Epithelial cell of proximal tubule (primary cell): ENCODE data around the gene ZYX. TPM values are rescaled to one million over a fixed set of nuclear protein-coding genes. Genes with fewer than 3 reads are reported as not detected.

Experiments used
- DNase-seq: peaks from one replicate; pipeline ENCODE4 v3.0.0-alpha.2; 2011; ENCODE audit warnings: low read depth
- H3K4me3 ChIP-seq: 2 replicates; pipeline ENCODE4 v1.5.1; 2011; ENCODE audit warnings: low read depth, mild to moderate bottlenecking, low read length
- CTCF ChIP-seq: conservative IDR thresholded peaks from 2 replicates; pipeline ENCODE4 v1.5.1; 2012; ENCODE audit warnings: low read depth, mild to moderate bottlenecking, low read length
- total RNA-seq: library from RNA; depleted of rRNA; stranded (reverse); fragments of >200 nt; gene quantifications from 2 replicates; pipeline ENCODE4 v1.2.3, GENCODE V29; 2015

ZYX gene
- total RNA-seq, 1 donor from 2014 or later = 117 TPM

DNA sequence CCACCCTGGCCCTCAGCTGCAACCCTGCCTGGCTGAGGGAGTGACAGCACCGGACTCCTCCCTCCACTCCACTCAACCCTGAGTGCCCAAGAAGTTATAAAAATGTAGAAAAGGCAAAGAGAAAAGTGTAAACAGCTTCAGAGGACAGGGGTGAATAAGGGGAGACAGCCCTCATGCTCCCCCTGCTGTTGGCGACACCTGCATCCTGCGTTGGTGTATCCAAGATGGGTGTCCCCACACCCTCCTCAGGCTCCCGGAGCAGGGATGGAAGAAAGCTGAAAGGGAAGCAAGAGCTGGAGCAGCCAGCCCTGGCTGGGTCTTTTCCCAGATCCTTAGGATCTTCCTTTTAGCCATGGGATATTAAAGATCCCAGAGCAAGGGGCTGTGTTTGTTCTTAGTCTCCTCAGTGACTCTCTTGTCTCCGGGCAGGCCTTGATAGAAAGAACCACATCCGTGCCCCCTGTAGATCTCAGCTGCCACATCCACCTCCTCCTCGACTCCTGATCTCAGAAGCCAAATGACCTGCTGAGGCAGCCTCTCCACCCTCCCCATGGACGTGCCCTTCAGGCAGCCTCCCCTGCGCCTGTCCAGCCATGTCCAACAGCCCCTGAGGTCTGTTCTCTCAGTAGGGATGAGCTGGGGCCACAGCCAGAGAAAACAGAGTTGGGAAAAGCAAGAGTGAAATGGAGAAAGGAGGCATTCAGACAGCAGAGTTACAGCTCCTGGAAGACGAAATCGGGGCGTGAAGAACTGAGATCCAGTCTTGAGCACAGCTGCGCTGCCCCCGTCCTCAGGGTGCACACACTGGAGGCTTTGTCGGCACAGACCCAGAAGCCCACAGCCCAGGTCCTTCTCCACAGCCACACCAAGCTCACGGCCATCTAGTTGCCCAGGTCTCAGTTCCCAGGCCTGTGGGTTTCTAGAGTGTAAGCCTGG lies 25.4 kb upstream of the ZYX start:
- no peak for DNase-seq
- H3K4me3 ChIP-seq = no peak overlapping the region
- no peak for TF ChIP-seq CTCF

DNA sequence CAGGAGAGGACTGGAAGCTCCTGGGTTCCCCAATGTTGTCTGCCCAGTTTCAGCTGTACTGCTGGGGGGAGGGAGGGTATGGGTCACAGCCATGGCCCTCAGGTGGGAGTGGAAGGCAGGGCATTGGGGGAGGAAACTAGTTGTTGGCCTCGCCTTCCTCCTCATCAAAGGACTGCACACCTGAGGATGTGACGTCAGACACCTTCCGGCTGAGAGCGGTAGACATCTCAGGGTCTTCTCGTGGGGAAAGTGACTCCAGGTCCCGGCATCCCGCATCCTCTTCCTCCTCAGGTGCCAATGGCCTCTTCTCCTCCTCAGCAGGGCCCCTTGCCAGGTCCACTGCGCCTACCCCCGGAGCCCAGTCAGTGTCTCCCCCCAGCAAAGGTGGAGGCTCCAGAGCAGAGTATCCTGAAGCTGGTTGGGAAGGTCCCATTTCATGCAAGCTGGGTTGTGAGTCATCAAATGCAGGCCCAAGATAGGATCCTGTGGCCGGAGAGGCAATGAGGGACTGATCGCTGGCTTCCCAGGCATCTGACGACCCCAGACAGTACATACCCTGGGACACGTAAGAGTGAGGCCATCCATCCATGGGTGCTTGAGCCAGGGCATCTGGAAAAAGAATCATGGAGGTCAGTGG lies 24.6 kb upstream of the ZYX start:
- TF ChIP-seq CTCF = no peak
- H3K4me3 ChIP-seq = no peak overlapping the region
- DNase-seq = no peak

DNA sequence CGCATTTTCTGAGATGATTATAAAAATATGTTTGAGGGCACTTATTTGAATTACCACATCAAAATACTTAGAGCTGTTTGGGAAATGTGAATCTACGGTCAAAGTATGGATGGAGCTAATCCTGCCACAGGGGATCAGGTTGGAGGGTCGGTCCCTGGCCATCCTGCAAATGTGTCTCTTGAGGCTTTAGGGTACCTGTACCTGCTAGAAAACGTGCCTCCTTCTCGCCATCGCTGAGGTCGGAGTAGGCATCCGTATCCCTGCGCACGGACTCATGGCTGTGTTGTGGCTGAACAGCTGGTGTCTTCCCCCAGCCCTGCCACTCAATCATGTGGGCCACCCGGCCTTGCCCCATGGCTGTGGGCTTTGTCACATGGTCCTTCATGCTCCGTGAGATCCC lies 22.5 kb upstream of the ZYX start:
- no peak overlapping the region for H3K4me3 ChIP-seq
- no peak for DNase-seq
- no peak for TF ChIP-seq CTCF

- no peak for DNase-seq
- no peak overlapping the region for H3K4me3 ChIP-seq
- TF ChIP-seq CTCF = no peak
Measured at GRCh38 chr7:143359771-143360353, 21.3 kb upstream of the ZYX start.

DNA sequence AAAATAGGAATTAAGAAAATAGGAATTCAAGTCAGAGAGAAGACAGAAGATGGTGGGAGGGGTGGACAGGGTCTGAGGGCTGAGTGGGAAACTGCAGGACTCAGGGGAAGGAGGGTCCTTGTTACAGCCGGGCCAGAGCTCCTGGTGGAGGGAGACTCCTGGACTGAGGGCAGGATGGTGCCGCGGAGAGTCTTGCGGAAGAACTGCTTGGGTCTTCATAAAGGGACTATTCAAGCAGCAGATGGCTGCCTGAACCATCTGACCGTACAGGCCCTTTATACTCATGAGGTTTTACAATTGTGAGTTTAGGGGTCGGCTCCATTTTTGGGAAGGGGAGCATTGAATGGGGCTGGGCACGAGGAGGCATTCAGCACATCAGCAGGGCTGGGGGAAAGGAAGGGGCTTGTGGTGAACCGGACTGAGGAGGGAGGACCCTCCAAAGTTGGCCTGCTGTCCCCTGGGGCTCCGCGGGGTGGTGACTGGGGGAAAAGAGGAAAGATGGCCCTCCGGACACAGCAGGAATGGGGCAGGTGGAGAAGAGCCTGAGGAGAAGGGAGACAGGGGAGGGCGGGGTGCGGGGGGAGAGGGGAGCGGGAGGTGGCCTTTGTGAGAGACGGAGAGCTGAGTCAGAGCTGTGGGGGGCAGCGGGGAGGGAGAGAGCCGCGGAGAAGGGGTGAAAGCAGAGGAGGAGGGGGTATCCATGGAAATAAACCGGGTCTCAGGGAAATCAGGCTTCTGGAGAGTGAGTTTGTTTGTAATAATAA lies 20.2 kb upstream of the ZYX start:
- no peak overlapping the region for H3K4me3 ChIP-seq
- TF ChIP-seq CTCF = no peak
- no peak for DNase-seq

- TF ChIP-seq CTCF = no peak
- H3K4me3 ChIP-seq = peak overlapping the region; percentile 41
Measured at GRCh38 chr7:143361552-143362130, 19.5 kb upstream of the ZYX start.

More at GRCh38 chr7:143361552-143362130, 19.5 kb upstream of the ZYX start:
- no peak for DNase-seq
